ENCODE measurements around the gene ANKRD13B. TPM values are rescaled to one million over a fixed set of nuclear protein-coding genes. Genes with fewer than 3 reads are reported as not detected.

The ANKRD13B gene
- polyA plus RNA-seq, 1 experiment, result 2.5 TPM

GRCh38 chr17:29652976-29653375 is 60.0 kb downstream of the ANKRD13B start:
- POLR2A ChIA-PET, result no interaction called here
- CTCF ChIA-PET, result no interaction called here
- no peak for TF ChIP-seq CTCF (IDR thresholded peaks at IDR 0.05; ENCODE audit: low read depth, low read length)
- no peak for DNase-seq (ENCODE audit: low read depth, low spot score)
- Histone ChIP-seq H3K27ac (ENCODE audit: low read depth, low read length) (no peak overlapping the region), H3K4me3 (ENCODE audit: low read depth, low read length) (no peak overlapping the region), H3K27me3 (ENCODE audit: control insufficient read depth, insufficient read depth, low read length) (no peaks in the 10 kb centered on the region), H3K9me3 (ENCODE audit: control insufficient read depth, insufficient read depth, low read length) (no peaks in the 10 kb centered on the region)

- Histone ChIP-seq H3K9me3 (ENCODE audit: control insufficient read depth, insufficient read depth, low read length) (no peaks in the 10 kb centered on the region), H3K27ac (ENCODE audit: low read depth, low read length) (no peak overlapping the region), H3K4me3 (ENCODE audit: low read depth, low read length) (no peak overlapping the region), H3K27me3 (ENCODE audit: control insufficient read depth, insufficient read depth, low read length) (no peaks in the 10 kb centered on the region)
- DNase-seq (ENCODE audit: low read depth, low spot score), result no peak
- TF ChIP-seq CTCF (IDR thresholded peaks at IDR 0.05; ENCODE audit: low read depth, low read length), result no peak
- POLR2A ChIA-PET, result interaction anchor here (0.6 to 1.1 kb wide), 3 partner anchors 14 to 106 kb away, joined by 3 to 7 read pairs (median 4); no protein-coding TSS in a partner anchor
- CTCF ChIA-PET, result interaction anchor here (0.8 to 2.2 kb wide), 3 partner anchors 15 to 154 kb away, joined by 3 to 12 read pairs (median 10); no protein-coding TSS in a partner anchor
These were observed 61.2 kb downstream of the ANKRD13B start for GRCh38 chr17:29653995-29654714.

- no peaks in the 10 kb centered on the region for H3K27me3 ChIP-seq (ENCODE audit: control insufficient read depth, insufficient read depth, low read length)
- TF ChIP-seq CTCF (IDR thresholded peaks at IDR 0.05; ENCODE audit: low read depth, low read length), result no peak
- no peak for DNase-seq (ENCODE audit: low read depth, low spot score)
- POLR2A ChIA-PET, result no interaction called here
- CTCF ChIA-PET, result interaction anchor here (0.8 to 2.2 kb wide), 3 partner anchors 16 to 152 kb away, joined by 3 to 12 read pairs (median 10); no protein-coding TSS in a partner anchor
- no peak overlapping the region for H3K27ac ChIP-seq (ENCODE audit: low read depth, low read length)
- H3K4me3 ChIP-seq (ENCODE audit: low read depth, low read length), result no peak overlapping the region
- H3K9me3 ChIP-seq (ENCODE audit: control insufficient read depth, insufficient read depth, low read length), result no peaks in the 10 kb centered on the region
These were observed 62.4 kb downstream of the ANKRD13B start for GRCh38 chr17:29655323-29655722.

- DNase-seq (ENCODE audit: low read depth, low spot score), result no peak
- Histone ChIP-seq H3K27ac (ENCODE audit: low read depth, low read length) (peak overlapping the region; percentile 11), H3K9me3 (ENCODE audit: control insufficient read depth, insufficient read depth, low read length) (no peaks in the 10 kb centered on the region), H3K27me3 (ENCODE audit: control insufficient read depth, insufficient read depth, low read length) (no peaks in the 10 kb centered on the region), H3K4me3 (ENCODE audit: low read depth, low read length) (no peak overlapping the region)
- ChIA-PET CTCF (no interaction called here), POLR2A (no interaction called here)
- no peak for TF ChIP-seq CTCF (IDR thresholded peaks at IDR 0.05; ENCODE audit: low read depth, low read length)
These were observed 66.2 kb downstream of the ANKRD13B start for GRCh38 chr17:29659155-29659554.

GRCh38 chr17:29661213-29661612 is 68.3 kb downstream of the ANKRD13B start:
- Histone ChIP-seq H3K9me3 (ENCODE audit: control insufficient read depth, insufficient read depth, low read length) (no peaks in the 10 kb centered on the region), H3K4me3 (ENCODE audit: low read depth, low read length) (no peak overlapping the region), H3K27me3 (ENCODE audit: control insufficient read depth, insufficient read depth, low read length) (no peaks in the 10 kb centered on the region), H3K27ac (ENCODE audit: low read depth, low read length) (no peak overlapping the region)
- ChIA-PET CTCF (no interaction called here), POLR2A (no interaction called here)
- no peak for DNase-seq (ENCODE audit: low read depth, low spot score)
- no peak for TF ChIP-seq CTCF (IDR thresholded peaks at IDR 0.05; ENCODE audit: low read depth, low read length)
